ENCODE results near the gene MRPL52.
"Not testable (repeated sequence)": the region's sequence is repeated elsewhere in the genome, so short reads cannot be mapped to it uniquely, and the experiment has no call there.

Gene MRPL52

DNA sequence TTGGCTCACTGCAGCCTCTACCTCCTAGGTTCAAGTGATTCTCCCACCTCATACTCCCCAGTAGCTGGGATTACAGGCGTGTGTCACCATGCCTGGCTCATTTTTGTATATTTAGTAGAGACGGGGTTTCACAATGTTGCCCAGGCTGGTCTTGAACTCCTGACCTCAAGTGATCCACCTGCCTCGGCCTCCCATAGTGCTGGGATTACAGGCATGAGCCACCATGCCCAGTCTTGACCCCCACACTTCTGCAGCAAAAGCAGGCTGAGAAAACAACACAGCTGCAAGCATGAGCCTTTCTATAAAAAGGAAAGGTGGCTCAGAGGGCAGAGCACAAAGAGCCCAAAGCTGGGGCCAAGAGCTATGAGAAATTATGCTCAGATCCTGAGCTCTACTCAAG is 30.7 kb downstream of the MRPL52 start:
- DNase-seq: not testable (repeated sequence)

DNA sequence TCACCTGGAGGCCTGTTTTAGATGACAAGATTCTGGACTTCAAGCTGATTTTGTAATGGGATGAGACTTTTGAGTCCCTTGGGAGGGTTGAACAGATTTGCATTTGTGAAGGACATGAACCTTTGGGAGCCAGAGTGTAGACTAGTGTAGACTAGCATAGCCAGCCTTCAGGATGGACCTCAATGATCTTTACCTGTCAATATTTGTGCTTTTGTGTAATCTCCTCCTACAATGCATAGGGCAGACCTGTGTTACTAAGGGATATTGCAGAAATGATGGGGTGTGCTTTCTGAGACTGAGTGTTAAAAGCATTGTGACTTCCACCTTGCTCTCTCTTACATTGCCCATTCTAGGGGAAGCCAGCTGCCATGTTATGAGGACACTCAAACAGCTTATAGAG is 32.0 kb downstream of the MRPL52 start:
- DNase-seq: no peak

DNA sequence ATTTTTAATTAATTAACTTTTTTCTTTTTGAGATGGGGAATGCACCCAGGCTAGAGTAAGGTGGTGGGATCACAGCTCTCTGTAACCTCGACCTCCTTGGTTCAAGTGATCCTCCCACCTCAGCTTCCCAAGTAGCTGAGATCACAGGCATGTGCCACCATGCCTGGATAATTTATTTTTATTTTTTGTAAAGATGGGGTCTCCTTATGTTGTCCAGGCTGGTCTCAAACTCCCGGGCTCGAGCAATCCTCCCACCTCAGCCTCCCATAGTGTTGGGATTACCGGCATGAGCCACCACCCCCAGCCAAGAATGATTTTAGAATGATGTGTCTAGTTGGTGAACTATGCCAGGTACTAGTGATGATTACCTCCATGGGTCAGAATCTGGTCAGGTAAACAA is 35.3 kb downstream of the MRPL52 start:
- no peak for DNase-seq

DNA sequence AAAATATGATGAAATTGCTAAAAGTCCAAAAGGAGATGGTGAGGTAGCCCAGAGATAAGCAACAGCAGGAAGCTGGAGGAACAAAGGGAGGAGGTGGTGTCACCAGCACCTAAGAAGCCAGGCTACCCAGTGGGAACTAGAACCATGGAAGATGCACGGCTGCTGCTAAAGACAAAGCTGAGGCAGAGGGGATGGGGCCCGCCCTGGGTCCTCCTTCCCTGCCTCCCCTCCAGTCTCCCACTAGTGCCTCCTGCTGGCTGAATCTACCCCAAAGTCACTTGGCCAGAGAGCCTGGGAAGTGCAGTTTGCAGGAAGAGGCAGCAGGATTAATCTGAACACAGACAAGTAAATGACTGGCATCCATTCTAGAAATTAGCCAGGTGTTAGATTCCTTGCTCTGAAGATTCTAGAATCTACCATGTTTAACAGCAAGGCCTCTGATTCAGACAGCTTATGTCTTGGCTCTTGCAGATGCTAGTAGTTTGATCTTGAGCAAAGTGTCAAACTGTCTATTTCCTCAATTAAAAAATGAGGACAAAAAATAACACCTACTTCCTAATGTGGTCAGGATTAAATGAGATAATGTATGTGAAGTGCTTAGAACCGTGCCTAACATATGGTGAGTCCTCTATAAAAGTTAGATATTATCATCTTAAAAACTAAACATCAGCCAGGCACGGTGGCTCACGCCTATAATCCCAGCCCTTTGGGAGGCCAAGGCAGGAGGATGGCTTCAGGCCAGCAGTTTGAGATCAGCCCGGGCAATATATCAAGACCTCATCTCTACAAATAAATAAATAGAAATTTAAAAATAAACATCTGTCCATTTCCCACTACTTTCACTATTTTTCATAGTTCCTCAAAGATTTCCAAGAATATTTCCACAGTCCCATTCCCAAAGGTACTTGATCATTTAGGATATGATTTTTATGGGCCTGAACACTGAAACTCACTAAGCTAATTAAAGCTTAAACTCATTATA is 36.0 kb downstream of the MRPL52 start:
- DNase-seq: peak; percentile 18

DNA sequence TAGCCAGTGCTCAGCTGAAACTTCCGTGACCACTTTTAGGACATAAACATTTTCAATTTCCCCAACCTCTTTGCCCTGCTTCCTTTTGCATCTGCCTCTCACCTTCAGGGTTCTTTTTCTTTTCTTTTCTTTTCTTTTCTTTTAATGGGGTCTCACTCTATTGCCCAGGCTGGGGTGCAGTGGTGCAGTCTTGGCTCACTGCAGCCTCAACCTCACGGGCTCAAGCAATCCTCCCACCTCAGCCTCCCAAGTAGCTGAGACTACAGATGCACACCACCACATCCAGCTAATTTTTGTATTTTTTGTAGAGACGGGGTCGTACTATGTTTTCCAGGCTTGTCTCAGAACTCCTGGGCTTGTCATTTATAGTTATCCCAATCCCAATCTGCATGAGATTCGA is 37.2 kb downstream of the MRPL52 start:
- DNase-seq: no peak

DNA sequence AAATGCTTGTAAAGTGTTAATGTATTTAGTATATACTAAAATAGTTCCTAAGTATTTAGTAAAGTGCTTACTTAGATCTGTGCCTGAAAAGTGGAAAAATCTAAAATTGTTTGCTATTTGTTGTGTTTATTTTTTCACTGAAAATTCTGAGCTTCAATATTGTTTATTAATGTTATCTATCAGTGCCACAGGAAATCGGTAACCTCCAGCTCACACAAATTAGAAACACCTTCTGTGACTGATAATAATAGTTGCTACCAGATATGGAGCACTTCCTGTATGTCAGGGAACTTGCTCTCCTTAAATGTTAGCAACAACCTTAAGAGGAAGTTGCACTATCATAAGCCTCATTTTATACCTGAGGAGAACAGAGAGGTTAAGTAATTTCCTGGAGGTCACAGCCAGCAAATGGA is 41.1 kb downstream of the MRPL52 start:
- no peak for DNase-seq

DNA sequence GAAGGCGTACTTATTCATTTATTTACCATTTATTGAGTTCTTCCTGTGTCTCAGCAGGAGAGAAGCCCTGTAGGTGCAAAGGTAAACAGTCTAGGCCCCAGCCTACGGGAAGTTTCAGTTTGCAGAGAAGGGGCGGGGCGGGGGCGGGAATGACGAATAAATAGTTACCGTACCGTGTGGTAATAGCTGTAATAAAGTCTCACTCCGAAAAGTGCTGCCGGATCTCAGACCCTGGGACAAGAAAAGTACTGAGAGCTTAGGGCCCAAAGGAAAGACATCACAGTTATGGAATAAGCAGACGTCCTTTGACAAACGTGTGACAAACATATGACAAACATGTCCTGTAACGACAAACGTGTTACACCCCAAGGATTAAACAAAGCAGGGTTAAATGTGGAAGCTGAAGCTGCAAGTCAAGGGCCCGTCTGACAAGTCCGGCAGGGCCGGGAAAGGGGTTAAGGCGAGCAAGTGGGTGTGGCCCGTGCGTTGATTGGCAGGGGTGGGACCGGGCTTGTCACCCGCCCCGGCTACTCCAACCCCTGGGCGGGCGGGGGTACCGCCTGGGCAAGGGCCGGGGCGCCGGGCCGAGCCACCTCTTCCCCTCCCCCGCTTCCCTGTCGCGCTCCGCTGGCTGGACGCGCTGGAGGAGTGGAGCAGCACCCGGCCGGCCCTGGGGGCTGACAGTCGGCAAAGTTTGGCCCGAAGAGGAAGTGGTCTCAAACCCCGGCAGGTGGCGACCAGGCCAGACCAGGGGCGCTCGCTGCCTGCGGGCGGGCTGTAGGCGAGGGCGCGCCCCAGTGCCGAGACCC is 41.7 kb downstream of the MRPL52 start, which contains the start of gene LRP10:
TSS of gene LRP10 (plus strand) at position 517 of the 809 bp plus-strand sequence. CDS start 564 bp downstream, outside the sequence.
- peak; percentile 84 for DNase-seq

DNA sequence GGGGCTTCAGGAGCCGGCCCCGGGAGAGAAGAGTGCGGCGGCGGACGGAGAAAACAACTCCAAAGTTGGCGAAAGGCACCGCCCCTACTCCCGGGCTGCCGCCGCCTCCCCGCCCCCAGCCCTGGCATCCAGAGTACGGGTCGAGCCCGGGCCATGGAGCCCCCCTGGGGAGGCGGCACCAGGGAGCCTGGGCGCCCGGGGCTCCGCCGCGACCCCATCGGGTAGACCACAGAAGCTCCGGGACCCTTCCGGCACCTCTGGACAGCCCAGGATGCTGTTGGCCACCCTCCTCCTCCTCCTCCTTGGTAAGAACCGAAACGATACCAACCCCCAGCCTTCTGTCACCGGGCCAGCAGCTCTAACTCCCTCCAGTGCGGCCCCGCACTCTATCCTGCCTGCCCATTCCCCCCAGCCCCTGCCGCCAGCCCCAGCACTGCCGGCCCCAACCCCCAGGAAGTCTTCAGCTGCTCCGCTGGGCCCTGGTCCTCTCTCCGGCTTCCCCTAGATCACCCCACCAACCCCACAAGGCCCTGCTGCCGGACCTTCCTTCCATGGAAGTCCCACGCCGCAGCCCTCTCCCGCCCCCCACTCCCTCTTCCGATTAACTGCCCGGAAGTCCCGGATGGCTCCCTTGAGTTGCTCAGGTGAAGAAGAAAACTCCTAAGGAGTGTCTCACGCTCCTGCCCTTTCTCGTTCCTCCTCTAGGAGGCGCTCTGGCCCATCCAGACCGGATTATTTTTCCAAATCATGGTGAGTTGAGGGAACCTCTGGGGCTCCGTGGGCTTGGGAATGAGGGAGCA is 42.5 kb downstream of the MRPL52 start:
- DNase-seq: peak; percentile 68

DNA sequence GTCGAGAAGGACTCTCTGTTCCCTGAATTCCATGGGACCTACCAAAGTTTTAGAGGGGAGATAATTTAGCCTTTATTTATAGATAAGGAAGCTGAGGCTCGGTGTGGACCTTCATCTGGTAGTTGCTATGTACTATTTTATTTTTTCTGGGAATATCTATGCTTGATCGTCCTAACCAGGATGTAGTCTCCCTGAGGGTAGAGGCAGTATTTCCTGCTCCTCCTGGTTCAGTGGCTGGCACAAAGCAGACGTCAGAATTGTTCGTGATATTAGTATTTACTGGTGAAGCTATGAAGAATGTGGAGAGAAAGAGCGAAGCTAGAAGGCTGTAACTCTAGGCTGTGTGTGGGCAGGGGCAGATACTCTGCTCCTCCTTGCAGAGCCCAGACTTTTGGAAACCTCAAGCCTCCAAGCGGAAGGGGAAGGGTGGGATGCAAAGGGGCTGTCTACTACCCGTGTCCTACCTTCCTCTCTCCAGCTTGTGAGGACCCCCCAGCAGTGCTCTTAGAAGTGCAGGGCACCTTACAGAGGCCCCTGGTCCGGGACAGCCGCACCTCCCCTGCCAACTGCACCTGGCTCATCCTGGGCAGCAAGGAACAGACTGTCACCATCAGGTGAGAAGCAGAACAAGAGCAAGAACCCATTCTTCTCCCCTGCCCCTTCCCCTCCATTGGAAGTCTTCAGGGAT is 43.3 kb downstream of the MRPL52 start:
- DNase-seq: no peak

DNA sequence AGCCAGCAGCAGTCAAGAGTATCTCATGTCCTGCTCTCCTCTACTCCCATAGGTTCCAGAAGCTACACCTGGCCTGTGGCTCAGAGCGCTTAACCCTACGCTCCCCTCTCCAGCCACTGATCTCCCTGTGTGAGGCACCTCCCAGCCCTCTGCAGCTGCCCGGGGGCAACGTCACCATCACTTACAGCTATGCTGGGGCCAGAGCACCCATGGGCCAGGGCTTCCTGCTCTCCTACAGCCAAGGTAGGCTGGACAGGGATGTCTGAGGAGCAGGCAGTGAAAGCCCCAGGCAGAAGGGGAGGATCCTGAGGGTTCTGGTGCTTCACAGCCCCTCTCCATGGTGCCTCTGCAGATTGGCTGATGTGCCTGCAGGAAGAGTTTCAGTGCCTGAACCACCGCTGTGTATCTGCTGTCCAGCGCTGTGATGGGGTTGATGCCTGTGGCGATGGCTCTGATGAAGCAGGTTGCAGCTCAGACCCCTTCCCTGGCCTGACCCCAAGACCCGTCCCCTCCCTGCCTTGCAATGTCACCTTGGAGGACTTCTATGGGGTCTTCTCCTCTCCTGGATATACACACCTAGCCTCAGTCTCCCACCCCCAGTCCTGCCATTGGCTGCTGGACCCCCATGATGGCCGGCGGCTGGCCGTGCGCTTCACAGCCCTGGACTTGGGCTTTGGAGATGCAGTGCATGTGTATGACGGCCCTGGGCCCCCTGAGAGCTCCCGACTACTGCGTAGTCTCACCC is 45.5 kb downstream of the MRPL52 start:
- DNase-seq: no peak

DNA sequence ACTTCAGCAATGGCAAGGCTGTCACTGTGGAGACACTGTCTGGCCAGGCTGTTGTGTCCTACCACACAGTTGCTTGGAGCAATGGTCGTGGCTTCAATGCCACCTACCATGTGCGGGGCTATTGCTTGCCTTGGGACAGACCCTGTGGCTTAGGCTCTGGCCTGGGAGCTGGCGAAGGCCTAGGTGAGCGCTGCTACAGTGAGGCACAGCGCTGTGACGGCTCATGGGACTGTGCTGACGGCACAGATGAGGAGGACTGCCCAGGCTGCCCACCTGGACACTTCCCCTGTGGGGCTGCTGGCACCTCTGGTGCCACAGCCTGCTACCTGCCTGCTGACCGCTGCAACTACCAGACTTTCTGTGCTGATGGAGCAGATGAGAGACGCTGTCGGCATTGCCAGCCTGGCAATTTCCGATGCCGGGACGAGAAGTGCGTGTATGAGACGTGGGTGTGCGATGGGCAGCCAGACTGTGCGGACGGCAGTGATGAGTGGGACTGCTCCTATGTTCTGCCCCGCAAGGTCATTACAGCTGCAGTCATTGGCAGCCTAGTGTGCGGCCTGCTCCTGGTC is 46.1 kb downstream of the MRPL52 start:
- no peak for DNase-seq

DNA sequence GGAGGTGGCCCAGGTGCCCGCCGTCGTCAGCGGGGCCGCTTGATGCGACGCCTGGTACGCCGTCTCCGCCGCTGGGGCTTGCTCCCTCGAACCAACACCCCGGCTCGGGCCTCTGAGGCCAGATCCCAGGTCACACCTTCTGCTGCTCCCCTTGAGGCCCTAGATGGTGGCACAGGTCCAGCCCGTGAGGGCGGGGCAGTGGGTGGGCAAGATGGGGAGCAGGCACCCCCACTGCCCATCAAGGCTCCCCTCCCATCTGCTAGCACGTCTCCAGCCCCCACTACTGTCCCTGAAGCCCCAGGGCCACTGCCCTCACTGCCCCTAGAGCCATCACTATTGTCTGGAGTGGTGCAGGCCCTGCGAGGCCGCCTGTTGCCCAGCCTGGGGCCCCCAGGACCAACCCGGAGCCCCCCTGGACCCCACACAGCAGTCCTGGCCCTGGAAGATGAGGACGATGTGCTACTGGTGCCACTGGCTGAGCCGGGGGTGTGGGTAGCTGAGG is 47.4 kb downstream of the MRPL52 start:
- DNase-seq: no peak

DNA sequence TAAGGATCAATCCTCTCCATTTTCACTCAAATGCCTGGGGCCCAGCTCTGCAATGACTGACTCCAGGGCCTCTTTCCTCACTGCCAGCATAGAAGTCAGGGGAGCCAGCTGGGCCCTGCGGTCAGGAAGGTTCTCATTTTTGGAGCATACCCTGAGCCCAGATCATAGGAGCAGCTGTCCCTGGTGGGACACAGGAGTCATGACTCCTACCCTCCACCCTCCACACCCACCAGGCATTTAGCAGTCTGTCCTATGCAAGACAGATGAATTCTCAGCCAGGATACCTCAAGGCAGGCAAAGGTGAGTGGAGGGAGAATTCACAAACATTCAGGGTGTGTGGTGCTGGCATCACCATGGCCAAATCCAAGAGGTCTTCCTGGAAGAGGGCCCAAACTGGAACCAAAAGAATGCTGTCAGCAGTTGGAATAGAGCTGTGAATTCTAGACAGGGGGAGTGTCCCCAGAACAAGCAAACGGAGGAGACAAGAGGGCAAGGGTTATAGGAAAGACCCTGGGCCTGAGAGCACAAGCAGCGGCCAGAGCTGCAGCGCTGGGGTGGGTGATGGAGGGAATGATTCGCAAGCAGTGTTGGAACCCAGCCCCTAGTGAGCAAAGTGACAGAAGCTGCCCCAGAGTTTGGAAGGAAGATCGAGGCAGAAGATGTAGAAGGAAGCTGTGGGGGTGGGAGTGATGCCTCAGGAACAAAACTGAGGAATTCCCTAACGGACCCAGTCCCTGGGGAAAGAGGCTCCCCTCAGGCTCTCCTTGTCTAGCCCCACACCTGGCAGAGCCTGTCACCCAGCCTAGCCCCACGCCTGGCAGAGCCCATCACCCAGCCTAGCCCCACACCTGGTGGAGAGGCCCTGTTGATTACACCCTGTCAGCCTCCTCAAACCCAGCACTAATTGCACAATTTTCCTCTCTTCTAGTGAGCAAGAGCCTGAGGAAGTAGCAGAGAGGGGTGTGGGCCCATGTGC is 48.9 kb downstream of the MRPL52 start:
- DNase-seq: no peak

DNA sequence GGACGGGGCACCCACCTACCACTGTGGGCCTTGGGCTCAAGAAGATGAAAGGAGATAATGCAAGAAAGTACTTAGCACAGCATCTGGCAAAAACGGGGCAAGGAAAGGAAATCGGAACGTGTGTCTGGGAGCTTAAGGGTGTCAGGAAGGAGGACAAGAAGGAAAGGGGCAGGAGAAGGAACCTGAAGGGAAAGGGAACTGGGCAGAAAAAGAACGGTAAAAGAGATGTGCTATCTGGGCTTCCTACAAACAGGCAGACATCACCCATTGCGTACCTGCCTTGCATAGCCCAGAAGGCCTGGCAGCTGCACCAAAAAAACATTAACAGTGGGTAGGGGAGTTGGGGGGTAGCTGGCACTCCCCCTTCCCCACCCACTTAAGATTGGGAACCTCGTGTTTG is 52.4 kb downstream of the MRPL52 start:
- no peak for DNase-seq

DNA sequence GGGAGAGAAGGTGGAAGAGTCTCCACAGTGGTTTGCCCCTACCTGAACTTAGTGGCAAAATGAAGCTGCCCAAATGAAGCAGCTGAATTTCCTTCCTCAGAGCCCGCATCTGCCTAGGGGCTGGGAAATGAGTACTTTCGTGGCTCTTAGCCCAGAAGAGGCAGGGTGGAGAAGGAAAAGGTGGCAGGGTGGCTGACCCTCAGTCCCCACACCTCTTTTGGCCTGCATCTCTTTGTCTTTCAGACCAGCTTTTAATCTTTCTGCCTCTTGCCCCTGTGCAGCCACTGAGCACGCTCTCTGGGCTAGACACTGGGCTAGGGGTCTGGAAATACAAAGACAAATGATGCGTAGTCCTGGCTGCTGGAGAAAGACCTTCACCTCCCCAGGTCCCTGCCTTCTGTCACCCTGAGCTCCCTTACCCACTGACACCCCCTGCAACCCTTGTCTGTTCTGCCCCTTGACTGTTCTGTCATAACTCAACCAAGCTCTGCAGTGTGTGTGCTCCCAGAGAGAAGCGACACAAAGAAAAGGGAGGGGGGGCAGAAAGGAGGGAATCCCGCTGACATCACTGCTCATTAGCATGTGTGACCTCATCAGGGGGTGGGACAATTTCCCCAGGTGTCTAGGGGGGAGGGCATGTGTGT is 53.0 kb downstream of the MRPL52 start:
- peak; percentile 23 for DNase-seq

DNA sequence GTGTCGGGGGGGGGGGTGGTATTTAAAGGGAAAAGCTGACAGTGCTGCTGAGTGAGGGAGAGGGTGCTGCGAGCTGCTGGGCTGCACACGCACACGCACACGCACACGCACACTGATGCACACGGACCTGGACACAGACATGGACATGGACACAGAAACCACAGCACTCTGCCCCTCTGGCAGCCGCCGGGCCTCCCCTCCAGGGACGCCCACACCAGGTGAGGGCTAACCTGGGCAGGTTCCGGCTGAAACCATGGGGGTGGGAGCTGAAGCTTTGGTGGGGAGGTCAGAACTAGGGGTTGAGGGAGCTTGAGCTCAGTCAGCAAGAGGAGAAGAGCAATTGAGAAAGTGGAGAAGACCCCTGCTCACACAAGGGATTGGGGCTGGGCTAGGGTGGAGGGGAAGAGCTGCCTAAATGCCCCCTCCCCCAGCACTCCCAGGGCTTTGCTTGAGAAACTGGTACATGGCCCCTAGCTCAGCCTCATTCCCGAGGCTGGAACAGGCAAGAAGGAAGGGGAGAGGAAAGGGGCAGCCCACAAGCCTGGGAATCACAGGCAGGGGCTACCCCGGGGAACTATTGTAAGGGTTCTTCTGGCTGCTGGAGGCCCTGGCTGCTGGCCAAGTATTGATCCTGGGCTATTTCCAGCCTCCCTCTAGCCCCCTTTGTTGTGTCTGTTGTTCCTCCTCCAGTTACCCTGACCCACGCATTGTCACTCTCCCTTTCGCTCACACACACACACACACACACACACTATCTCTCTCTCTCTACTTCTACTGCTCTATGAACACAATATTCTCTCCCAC is 53.7 kb downstream of the MRPL52 start, which contains the start of gene REM2:
TSS of gene REM2 (plus strand) at position 50 of the 804 bp plus-strand sequence. CDS start at position 116, 66 bp downstream.
- DNase-seq: no peak

DNA sequence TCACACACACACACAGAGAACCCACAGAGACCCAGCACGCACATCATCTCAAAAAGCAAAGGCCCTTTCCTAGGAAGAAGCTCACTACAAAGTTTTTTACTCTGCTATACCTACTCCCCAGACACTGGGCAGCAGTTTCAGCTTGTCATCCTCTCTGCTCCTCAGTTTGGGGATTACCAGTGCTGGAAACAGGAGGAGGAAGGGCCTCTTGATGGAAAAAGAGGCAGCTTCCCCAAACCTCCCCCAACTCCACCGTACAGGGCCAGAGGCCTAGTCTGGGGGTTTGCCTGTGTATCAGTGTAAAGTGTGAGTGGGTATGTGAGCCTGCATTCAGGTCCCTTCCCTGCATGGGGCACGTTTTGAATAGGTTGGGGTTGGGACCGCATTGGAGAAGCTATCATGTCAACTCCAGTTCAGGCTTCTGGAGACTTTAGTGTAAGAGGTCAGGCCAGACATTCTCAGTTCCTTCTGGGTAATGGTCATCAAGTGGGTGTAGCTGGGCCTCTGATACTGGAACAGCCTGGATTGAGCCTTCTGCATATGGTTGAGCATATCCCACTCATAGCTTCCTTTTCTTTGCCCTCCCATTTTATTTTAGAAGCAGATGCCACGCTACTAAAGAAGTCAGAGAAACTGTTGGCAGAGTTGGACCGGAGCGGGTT is 54.5 kb downstream of the MRPL52 start:
- DNase-seq: no peak

Measured in stimulated activated CD4-positive, alpha-beta T cell treated with anti-CD3 and anti-CD28 coated beads, Interleukin-1b, Interleukin-23, amount 100 ng/mL, for 48 hours (primary cell).